Fibroblast of lung (primary cell): ENCODE data around the gene MAGEC3.

Experiments used
- CTCF ChIP-seq, 2 donors: IDR thresholded peaks in 1 of 2; conservative IDR thresholded peaks in 1 of 2; 1 replicate in 1 of 2; 2 replicates in 1 of 2; pipeline ENCODE4 v1.5.1; 2011 to 2012; ENCODE audit warnings: low read length in 2 of 2, control low read depth in 1 of 2, inconsistent platforms in 1 of 2, low read depth in 1 of 2, mild to moderate bottlenecking in 1 of 2
- EZH2 ChIP-seq: IDR thresholded peaks from 2 replicates; pipeline ENCODE4 v1.5.1; 2012; ENCODE audit warnings: low read length, control low read depth, mild to moderate bottlenecking; ENCODE audit errors: missing control alignments

DNA sequence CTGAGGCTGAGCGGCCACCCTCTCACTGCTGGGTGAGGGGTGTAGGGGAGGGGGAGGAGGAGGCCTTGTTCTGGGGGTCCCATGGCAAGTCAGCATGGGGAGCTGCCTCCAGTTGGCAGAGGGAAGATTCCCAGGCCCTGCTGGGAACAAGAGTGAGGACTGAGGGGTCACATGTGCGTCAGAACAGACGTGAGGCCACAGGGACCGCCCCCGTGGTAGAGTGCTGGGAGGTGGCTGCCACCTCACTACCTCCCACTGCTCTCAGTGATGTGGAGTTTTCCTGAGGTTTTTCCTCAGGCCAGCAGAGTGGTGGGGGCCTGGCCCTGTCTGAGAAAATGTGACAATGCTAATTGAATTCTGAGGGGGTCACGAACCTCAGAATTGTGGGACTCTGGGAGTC is 66.1 kb downstream of the MAGEC3 start:
- TF ChIP-seq CTCF (conservative IDR thresholded peaks at IDR 0.05 in 1 of 2, IDR thresholded peaks at IDR 0.05 in 1 of 2; ENCODE audit: low read depth in 1 of 2, low read length in 2 of 2) (no peak), EZH2 (no peak)
